ENCODE data around the gene TMEM204.

The TMEM204 gene

DNA sequence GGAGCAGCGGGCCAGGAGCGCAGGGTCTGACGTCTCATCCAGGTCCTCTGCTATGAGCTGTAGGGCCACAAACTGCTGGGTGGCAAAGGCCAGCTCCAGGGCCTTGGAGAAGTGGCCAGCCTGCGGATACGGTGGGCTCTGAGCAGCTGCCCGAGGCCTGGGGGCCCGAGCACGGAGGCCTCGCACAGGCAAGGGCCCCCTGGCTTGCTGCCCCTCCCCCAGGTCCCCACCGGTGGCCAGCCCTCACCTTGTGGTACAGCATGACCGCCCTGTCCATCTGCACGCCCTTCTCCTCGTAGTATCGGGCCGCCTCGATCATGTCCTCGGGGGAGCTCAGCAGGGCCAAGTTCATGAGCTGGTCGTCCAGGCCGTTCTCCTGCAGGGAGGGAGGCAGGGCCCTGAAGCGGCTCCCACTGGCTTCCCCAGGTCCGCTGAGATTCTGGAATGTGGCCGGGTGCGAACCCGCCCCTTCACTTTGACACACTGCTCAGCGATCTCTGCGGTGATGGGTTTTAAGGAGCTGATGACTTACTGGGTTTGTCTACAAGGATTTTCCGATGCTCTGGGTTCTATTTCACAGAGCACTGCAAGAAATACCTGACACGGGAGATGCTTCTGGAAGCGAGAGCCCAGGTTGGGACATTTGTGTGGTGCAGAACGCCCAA, 9.8 kb upstream of the TMEM204 start:
- DNase-seq (ENCODE audit: low read depth), result no peak

DNA sequence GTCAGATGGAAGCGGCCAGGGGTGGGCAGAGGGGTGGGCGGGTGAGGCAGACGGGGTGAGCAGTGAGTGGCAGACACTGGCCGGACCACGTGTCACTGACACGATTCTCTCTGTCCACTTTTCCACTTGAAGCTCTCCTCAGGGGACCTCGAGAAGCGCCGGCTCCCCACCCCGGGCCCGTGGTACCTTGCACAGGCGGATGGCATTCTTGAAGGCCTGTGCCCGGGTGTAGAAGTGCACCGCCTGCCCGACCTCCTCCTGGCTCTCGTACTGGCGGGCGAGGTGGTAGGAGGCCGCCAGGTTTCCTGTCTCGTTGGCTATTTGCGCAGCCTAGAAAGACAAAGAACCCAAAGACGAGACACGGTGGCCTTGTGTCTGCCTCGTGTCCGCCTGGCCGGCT, 9.1 kb upstream of the TMEM204 start:
- DNase-seq (ENCODE audit: low read depth), result no peak

DNA sequence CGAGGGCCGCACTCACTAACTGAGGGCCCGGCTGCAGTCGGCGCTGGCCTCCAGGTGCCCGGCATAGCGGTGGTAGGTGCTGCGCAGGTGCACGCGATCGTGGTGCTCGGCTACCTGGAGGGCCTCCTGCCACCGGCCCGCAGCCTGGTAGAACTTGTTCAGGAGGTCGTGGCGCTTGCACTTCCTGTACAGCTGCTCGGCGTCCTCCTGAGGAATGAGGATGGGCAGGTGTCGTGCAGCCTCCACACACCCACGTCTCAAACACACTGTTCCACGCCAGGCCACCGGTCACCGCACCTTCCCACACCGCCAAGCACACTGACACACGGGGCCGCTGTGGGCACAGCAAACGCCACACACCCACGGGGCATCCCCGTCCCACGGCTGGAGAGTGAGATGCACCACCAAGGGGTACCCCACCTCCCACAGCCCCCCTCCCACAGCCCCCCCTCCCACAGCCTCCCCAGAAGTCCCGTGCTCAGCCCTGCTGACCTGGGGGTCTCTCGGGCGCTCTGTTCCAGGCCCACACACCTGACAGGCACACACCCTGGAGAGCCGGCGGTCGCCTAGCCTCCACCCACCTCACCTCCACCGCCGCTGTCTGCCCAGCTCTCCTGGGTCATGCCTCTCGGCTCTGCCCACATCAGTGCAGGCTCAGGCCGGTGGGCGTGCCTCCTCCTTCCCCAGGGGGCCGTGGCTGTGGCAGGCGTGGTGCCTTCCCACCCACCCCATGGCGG, 7.4 kb upstream of the TMEM204 start:
- DNase-seq (ENCODE audit: low read depth), result no peak

DNA sequence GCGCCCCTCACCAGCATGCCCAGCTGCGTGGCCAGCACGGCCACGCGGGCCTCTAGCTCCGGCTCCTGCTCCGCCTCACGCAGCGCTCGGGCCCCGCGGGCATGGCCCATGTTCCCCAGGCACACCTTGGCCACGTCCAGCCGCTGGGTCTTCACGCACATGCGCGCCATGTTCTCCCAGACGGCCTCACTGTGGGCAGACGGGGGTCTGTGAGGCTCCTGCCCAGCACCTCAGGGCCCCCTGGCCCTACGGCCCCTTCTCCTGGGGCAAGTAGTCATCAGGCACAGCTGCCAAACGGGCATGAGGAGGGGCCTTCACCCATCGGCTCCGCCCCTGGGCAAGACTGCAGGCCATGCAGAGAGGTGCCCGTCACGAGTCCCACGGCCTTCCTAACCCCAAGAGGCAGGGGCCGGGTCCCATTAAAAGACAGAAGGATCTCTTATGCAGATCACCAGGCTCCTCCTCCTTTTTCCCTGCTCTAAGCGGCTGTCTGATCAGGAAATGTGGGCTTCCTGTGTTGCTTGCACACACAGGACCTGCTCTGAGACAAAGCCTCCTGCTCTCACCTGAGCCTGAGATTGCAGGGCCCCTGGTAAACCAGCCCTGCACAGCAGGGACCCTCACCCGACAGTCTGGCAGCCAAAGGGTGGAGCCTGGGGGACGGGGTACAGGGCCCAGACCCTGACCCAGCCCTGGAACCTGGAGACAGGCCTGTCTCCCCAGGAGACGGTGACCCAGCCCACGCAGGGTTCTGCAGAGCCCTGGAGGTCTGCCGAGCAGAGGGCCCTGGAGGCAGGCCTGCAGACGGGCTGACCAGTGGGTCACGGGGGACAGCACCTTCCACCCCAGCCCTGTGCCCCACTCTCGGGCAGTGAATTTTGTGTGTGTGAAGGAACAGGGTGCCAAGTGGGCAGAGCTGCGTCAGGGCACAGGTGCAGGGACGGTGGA, 6.6 kb upstream of the TMEM204 start:
- no peak for DNase-seq (ENCODE audit: low read depth)

DNA sequence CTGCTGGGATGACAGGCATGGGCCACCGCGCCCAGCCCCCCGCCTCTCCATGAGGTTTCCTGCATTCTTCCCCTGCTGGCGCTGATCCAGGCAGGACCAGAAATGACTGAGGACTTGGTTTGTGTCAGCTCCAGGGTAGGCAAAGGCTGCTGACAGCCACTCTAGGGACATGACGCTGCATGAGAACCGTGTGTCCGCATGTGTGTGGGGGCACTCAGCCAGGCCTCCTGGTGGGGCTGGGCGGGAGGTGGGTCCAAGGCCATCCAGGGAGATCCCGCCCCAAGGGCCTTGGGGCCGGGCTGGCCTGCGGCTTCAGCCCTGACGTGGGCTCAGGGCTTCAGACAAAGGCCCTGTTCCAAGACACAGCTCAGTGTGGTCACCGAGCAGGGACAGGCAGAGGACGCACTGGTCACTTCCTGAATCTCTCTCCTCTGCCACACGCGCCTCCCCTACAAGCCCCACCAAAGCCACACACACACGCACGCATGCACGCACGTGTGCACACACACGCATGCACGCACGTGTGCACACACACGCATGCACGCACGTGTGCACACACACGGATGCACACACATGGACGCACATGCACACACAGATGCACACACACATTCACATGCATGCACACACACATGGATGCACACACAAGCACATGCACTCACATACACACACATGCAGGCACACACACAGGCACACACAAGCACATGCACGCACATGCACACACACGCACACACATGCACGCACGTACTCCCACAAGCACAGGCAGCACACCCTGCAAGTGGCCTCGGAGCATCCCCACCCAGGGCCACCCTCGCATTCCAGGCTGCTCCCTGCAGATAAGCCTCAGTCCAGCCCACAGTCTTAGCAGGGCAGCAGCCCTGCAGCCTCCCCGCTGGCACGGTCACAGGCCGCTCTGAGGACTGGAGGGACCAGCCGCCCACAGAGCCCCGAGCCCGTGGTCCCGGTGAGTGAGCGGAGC, 5.3 kb upstream of the TMEM204 start:
- DNase-seq (ENCODE audit: low read depth), result no peak

DNA sequence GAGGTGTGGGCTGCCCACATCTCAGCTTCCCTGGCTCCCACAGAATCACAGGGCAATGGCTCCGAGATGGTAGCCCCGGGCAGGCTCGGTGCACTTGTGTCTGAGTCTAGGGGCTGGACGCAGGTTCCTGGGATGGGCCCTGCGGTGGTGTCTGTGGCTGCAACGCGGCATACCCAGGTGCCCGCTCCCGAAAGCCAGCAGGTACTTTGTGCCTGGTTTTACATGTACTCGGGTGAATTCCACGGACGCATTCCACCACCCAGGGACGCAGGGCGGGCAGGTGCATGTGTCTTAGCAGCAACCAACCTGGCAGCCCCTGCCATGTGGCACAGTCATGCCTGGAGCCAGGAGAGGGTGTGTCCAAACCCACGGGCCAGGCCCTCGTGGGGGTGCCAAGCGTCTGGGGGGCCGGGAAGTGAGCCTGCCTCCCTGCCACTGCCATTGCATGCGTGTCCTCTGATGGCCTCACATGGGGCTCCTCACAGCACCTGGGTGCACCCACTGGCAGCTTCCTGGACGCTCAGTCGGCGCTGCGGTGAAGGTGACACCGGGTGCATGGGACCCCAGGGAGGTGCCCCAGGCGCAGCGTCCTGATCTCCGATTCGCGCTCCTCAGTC, 4.4 kb upstream of the TMEM204 start:
- DNase-seq (ENCODE audit: low read depth), result no peak

DNA sequence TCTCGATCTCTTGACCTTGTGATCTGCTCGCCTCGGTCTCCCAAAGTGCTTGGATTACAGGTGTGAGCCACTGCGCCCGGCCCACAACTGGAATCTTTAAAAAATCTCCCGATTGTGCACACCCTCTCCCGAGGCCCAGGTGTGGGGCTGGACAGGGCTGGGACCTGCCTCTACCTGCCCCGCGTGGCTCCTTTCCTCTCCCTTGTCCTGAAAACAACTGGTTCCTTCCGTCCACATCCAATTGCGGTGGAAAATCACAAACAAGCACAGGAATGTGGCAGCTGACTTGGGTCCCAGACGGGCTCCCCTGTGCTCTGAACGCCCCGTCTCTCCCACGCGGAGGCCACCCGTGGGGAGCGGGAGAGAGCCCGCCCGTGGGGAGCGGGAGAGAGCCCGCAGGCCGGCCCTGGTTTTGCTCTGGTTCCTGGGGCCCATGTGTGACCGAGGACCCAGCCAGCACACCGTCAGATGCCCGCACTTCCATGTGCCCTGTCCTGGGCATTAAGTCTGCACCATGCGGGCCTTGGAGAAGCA, 3.0 kb upstream of the TMEM204 start:
- DNase-seq (ENCODE audit: low read depth), result no peak

DNA sequence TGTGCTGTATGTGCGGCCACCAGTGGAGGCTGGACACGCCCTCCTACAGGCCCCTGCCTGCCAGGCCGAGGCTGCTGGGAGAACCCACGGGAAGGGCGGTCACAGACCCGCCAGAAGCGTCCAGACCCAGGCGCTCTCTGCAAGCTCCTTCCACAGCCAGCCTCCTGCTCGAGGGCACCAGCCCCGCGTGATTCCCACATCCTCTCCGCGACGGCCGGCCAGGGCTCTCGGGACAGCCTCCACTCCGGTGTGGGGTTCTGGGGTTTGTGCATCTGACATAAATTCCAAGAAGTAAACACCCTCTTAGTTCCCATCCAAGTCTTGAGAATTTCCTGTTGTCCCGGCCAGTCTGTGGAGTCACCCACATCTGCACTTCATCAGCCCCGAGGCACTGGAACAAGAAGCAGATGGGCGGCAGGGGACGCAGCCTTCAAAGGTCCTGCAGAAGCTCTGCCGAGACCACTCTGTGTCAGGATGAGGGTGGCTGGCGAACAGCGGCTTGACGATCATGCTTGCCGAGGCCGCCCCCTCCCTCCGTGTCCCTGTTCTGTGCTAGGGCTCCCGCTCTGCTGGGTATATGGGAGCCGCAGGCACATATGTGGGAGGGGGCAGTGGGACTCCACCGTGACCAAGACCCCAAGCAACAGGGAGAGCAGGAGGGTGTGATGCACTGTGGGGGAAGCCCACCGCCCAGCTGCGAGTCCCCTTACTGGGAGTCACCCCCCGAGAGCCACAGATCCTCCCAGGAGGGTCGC, 2.4 kb upstream of the TMEM204 start:
- no peak for DNase-seq (ENCODE audit: low read depth)

DNA sequence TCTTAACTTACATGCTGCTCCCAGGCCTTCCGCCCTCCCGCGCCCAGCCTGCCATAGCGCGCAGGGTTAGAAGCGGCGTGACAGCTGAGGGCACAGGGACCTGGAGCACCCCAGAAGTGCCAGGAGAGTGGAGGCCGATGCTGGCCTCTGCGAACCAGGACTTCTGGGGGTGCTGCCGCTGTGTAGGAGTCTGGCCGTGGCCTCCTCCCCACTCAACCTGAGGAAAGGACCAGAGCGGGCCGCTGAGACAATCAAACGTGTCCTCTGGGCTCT, 1.9 kb upstream of the TMEM204 start:
- DNase-seq (ENCODE audit: low read depth), result no peak

DNA sequence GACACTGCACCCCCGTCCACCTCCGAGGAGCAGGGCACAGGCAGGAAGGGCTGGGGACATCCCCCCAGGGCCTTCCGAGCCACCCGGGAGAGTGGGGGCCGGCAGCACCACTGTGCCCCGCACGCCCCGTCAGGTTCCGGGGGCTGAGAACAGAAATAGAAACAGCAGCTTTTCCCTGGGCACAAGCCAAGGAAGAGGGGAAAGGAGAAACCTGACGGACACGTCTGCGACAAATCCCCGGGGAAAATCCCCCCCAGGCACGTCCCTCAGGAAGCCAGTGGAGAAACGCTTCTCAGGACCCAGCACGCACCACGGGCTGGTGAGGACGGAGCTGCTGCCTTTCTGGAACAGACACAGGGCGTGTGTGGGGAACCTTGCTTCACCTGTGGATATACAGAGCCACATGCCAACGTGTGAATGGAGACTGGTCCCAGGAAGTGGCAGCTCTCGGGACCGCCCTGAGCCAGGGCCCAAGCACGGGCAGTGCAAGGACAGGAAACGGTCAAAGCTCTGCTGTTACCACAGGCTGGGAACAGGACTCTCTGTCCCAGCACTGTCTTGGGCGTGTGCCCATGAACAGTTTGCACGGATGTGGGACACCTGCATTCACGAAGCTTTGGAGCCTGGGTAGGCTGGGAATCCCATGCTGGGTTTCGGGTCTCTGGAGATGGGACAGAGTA, 1.2 kb upstream of the TMEM204 start:
- DNase-seq (ENCODE audit: low read depth), result no peak

DNA sequence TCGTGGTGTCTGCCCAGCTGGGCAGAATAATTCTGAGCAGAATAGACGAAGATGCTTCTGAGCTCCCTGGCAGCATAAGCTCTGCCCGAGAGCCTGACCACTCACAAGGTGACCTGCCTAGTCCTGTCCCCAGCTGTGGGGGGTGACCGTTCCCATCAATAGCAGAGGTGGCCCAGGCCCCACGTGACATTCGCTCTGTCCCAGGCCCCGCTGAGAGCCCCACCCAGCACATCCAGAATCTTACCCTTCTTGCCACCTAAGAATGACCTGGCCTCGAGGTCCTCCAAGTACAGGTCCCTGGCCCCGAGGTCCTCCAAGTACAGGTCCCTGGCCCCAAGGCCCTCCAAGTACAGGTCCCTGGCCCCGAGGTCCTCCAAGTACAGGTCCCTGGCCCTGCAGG, 695 bp upstream of the TMEM204 start:
- no peak for DNase-seq (ENCODE audit: low read depth)

DNA sequence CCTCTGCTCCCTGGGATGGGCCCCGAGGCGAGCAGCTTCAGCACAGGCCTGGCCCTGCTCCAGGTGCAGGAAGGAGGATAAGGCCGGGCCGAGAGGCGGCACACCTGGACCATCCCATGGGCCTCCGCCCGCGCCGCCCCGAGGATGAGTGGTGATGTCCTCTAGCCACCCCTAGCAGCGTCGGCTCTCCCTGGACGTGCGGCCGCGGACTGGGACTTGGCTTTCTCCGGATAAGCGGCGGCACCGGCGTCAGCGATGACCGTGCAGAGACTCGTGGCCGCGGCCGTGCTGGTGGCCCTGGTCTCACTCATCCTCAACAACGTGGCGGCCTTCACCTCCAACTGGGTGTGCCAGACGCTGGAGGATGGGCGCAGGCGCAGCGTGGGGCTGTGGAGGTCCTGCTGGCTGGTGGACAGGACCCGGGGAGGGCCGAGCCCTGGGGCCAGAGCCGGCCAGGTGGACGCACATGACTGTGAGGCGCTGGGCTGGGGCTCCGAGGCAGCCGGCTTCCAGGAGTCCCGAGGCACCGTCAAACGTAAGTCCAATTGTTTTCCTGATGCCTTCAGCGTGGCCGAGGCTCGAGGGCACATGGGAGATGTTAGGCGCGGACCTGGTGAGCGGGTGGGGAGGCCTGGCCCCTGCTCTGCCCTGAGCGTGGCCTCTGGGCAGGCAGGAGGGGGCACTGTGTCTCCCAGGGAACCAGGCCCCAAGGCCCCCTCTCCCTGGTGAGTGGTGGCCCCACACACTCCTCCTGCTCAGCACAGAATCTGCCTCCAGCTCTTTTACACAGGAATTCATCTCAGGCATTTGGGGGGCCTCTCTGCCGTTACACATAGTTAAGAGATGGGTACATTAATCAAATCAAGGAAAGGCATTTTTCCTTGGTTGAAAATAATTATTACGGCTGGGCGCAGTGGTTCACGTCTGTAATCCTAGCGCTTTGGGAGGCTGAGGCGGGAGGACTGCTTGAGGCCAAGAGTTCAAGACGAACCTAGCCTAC, 855 bp downstream of the TMEM204 start:
- DNase-seq (ENCODE audit: low read depth), result no peak

DNA sequence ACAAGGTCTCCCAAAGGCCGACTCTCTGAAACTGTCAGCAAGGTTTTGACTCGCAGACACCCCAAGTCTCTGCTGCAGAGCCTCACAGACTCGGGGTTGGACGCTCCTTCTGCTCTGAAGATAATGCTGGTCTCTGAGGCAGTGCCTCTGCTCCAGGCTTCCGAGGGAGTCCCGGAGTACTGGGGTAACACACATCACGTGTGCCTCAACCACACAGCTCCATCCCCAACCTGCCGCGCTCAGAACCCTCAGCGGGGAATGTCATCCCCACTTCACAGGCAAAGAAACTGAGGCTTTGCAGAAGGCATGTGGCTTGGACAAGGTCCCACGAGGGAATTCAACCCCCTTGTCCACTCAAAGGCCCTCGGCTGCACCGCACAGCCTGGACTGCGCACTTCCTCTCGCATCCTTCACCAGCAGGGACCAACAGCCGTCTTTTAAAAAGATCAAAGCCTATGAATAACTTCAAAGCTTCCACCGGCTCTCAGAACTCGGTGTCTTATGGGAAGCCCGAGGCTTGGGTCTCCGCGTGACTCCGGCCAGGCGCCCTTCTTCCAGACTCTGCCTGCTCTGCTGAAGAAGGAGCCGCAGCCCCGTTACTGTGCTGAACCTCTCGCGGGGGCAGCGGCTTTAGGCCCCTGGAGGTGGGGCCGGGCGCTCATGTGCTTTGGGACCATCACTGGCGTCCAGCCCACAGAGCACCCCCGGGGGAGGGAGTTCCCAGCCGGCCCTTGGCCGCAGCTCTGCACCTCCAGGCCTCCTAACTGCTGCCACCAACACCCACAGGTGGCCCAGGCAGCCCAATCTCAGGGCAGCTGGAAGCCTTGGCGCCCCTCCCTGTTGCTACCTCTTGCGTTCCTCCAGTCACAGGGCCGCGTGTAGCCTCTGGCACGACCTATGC, 2.2 kb downstream of the TMEM204 start:
- DNase-seq (ENCODE audit: low read depth), result no peak

DNA sequence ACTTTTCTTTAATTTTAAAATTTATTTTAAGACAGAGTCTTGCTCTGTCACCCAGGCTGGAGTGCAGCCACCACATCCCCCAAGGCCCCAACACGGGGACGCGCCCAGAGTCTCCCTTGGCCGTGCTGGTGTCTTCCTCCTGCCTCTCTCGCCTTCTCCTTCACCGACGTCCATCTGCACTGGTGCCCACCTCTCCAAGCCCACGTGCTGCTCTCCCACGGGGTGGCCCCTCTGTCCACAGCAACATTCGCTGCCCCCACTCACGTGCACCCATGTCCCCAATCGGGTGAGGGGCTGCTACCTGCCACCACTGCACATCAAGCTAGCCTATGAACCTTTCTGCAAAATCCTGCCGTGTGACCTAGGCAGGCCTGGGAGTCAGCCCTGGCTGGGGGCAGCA, 3.1 kb downstream of the TMEM204 start:
- DNase-seq (ENCODE audit: low read depth), result no peak

DNA sequence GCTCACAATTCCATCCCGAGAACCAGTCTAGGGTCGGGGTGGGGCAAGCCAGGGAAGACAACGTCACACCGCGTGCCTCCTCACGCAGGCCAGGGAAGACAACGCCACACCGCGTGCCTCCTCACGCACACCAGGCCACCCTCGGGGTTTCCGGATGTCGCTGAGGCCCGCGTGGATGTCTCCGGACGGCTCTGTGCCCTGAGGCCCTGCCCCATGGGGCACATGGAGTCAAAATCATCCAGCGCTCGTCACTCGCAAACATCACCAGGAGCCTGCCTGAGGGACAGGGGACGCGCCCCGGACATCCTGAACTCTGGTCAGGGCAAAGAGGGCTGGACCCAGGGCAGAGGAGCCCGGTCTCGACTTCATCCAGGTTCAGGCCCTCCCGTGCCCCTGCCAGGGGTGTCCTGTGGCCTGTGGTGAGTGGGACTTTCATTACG, 3.7 kb downstream of the TMEM204 start:
- DNase-seq (ENCODE audit: low read depth), result no peak

DNA sequence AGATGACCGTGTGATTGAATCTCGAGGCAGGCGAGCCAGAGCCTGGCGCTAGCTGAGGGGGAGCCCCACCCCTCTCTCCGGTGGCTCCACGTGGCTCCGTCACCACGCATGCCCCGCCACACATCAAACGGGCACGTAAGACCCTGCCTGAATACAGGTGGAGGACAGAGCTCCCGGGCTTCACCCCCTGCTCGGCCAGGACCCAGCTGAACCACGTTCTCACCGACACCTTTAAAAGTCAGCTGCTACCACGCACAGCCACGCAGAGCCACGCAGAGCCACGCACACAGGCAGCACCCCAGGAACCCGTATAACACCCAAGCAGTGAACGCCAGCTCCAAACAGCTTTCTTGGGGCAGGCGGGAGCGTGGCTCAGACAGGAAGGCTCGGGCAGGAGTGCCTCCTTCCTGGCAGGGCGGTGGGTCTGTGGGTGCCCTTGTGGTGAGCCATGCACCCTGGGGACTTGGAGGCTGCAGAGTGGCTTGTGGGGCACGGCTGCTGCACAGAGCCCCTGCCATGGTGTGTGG, 4.4 kb downstream of the TMEM204 start:
- DNase-seq (ENCODE audit: low read depth), result no peak
